Thyroid gland (tissue), 4 donors: ENCODE data around the gene CLIC1.

ENCODE experiments used
- CTCF ChIP-seq, 6 experiments: fragments of 200-600 bp in 3 of 6; fragments of 450-650 bp in 3 of 6; sonication (generic) in 3 of 6; IDR thresholded peaks; one replicate each; pipeline ENCODE4 v1.5.1; 2016 to 2019; ENCODE audit warnings: antibody characterized with exemption in 6 of 6, mild to moderate bottlenecking in 2 of 6, inconsistent platforms in 1 of 6, moderate library complexity in 1 of 6
- POLR2A ChIP-seq, 2 donors: fragments of 450-650 bp; IDR thresholded peaks; one replicate each; pipeline ENCODE4 v1.6.1; 2017; ENCODE audit warnings: antibody characterized with exemption in 2 of 2, mild to moderate bottlenecking in 2 of 2, moderate library complexity in 1 of 2

- TF ChIP-seq POLR2A (IDR thresholded peaks at IDR 0.05) (no peak), CTCF (IDR thresholded peaks at IDR 0.05) (no peak)
Observed at GRCh38 chr6:31742894-31743293, 6.6 kb upstream of the CLIC1 start.
